Stimulated activated naive CD4-positive, alpha-beta T cell treated with Interleukin-2 at 50 U/mL for 16 hours (primary cell): ENCODE data around the gene PSMC6.

Experiments
- DNase-seq: peaks from one replicate; lab custom pipeline; 2025; lab: John Stamatoyannopoulos, UW

PSMC6 gene

DNA sequence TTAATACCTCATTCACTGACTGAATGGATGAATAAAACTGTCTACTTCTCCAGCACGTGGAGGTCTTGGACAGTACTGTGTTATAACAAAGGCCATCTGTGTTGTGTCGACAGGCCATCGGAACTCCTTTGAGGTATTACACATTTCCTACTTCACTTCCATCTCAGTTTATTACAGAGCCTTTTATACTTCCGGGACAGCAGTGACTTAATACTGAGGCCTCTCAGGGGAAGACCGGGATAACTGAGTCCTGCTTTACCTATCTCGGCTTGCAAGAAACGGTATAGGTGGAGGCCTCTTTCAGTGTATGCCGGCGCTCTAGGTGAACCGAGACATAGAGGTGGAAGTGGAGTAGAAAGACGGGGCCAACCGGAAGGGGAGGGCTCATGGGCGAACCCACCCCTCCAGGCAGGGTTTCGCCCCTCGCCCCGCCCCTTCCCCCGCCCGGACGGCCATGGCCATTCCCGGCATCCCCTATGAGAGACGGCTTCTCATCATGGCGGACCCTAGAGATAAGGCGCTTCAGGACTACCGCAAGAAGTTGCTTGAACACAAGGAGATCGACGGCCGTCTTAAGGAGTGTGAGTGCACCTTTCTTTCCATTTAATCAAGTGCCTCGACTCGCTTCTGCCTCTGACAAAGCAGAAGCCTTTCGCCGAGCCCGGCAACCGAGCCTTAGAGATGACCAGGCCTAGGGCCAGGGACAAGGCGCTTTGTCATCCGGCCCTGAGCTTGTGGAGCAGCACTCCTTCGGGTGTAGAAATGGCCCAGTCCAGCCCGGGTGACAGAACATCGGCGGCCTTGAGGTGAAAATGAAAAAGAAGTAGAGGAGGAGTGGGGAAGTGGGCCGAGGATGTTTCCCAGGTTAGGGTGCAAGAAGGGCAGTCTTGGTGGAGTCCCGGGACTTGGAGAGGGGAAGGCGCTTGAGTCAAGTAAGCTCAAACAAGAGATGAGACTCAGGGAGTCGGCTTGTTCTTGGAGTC, at the start of gene PSMC6:
Gene PSMC6, plus strand, starts transcription at position 477 of the 983 bp plus-strand sequence. Its CDS starts 20 bp downstream, at position 497.
- DNase-seq: peak; percentile 95

DNA sequence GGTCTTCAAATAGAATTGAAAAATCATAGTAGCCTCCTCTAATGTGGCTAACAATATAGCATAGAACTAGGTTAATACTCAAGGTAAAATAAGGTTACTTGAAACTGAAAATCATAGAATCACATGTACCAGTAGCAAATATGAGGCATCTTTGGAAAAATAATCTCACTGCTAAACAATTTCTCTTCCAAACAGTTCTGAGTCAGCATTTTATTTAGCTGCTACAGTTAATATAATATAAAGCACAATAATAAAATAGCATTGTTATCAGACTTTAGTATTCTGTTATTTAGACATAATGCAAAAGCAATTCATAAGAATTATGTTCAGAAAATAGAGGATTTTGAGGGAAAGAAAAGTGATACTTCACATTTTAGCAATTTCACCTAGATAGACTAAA, 46.7 kb upstream of the PSMC6 start:
- no peak for DNase-seq

DNA sequence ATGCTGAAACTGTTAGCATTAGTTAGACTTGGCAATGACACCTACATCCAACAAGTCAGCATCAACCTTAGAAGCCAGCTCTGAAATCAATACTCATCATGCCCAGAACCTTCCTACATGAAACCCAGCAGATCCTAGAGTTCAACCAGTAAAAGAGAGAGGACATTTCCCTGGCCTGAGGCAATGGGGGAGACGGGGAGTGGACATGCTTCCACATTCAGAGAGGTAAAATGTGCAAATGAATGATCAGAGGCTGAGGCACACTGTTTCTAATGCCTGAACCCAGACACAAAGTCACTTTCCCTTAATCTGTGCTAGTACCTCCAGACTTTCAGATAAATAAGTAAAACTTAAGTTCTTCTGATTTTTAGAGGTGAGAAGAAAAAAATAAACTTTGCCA, 46.2 kb upstream of the PSMC6 start:
- no peak for DNase-seq

DNA sequence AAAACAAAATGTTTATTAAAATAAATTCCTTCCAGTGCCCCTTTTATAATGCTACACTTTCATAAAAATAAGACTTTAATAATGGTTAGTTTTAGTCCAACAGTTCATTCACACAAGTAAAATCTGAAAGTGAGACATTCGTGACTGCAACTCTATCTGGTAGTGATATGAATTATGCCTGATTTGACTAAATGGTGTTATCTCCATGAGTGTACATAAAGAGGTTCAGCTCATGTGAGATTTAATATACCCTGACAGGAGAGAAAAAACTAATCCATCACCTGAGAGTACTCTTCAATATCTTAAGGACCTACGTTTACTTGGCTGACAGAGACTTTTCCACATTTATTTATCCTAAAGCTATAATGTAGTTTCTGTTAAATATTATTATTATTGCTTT, 45.7 kb upstream of the PSMC6 start:
- no peak for DNase-seq

DNA sequence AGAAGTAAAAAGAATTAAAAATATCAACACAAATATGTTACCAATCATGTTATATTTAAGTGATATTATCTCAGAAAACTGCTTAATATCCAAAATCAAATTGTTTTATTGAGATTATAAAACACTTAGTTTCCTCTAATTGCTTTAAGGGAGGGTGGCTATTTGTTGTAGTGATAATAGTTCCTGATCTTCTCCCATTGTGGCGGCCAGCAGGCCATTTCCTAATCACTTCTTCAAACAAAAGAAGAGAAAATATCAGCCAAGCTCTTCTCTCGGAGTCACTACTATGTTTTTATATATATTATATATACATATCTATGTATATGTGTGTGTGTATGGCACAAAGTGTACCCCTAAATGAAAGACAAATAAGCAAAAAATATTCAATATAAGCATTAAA, 43.1 kb upstream of the PSMC6 start:
- no peak for DNase-seq

- DNase-seq: no peak
These were observed 28.4 kb upstream of the PSMC6 start for GRCh38 chr14:52678591-52678990.

DNA sequence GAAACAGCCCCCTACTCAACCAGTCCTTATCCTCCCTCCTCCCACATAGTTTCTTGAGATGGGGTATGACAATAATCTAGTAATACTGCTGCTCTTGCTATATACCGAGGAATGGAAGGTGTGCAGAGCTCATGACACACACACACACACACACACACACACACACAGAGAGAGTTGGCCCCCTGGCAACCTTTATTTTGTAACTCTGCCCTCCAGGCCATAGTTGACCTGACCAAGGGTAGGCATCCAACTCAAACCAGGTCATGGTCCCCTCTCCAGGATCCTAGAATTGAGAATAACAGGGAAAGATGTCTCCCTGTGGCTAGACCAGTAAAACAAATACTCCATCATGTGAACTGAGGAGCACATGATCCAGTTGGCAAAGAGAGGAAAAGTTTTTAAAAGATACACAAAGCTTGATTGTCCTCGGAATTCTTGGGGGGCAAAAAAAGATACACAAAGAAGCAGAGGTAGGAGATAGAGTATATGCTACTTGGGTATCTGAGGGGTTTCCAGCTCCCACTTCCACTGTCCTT, 22.9 kb upstream of the PSMC6 start:
- no peak for DNase-seq

DNA sequence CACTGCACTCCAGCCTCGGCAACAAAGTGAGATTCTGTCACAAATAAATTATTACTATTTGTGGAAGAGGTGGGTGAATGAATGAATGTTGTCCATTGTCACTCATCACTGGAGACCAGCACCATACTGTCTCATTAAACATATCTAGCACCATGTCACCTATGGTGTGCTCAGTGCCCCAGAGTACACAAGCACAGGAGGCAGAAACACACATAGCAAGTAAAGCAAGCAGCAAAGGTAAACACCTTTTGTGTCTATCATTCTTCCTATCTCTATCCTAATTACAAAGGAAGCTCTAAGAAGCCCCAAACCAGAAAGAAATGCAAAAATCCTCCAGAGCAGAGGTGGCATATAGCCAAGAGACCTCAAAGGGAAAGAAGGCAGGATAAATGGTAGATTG, 20.8 kb upstream of the PSMC6 start:
- no peak for DNase-seq

DNA sequence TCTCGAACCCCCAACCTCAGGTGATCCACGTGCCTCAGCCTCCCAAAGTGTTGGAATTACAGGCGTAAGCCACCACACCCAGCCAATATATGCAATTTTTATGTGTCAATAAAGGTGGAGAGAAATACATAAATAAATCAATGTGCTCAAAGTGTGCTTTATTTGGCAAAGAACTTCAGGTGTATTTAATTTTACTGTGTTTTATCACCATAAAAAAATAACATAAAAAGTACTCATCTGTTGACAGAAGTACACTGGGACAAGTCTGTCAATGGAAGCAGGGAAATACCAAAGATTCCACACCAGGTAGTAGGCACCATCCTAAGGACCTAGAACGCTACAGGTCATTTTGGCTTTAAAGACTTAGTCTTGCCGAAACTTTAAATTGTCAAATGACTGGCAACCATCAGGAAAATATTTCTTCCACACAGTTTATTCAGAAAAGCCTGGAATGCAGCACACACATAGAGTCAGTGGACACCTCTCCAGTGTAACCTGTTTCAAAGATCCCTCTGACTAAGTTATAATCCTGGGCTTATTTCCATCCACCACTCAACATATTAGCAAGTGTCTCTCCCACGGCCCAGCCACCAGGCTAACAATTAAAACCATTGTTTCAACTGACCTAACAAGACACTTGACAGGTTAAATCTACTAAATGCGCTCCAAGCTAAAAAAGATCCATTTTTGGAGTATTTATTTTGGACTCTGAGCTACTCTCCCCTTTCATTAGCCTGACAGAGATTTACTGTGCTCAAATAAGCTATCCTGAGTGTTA, 15.8 kb upstream of the PSMC6 start:
- no peak for DNase-seq

GRCh38 chr14:52692248-52692962, 14.6 kb upstream of the PSMC6 start:
- DNase-seq: no peak

DNA sequence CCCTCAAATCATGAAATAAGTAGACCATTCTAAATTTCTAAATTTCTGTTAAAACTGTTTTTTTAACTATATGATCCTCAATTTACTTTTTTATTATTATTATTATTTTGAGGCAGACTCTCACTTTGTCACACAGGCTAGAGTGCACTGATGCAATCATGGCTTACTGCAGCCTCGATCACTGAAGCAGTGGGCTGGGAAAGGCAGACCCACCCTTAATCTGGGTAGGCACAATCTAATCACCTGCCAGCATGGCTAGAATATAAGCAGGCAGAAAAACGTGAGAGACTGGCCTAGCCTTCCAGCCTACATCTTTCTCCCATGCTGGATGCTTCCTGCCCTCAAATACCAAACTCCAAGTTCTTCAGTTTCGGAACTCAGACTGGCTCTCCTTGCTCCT, 14.0 kb upstream of the PSMC6 start:
- no peak for DNase-seq

- DNase-seq: no peak
These were observed 13.5 kb upstream of the PSMC6 start for GRCh38 chr14:52693532-52693931.

DNA sequence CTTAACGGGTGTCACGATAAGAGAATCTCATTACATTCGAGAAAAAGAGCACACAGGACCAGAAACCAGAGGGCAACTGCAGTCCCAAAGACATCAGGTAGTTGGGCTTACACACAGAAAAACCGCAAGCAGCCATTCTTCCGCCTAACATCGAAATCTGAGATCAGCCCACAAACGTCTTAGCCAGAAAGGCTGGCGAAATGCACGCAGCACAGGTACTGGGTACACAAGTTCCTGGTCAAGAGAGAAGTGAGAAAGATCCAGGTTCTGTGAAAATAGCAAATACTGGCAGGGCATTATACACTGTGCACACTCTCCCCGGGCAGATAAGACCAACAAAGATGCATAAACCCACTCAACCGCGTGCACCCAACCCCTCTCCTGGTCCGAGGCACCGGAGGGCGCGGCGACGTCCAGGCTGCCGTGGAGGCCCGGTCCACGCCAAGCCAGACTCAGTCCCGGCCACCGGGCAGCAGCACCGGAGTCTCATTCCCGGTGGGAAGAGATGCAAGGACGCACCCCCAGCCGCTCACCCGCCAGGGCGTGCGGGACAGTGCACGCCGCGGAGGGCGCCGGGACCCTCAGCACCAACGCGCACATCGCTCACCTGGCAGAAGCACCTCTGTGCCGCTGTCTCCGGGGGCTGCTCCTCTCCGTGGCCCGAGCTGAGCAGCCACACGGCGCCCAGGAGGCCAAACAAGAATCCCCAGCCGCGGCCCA, 12.1 kb upstream of the PSMC6 start:
- DNase-seq: peak; percentile 54

DNA sequence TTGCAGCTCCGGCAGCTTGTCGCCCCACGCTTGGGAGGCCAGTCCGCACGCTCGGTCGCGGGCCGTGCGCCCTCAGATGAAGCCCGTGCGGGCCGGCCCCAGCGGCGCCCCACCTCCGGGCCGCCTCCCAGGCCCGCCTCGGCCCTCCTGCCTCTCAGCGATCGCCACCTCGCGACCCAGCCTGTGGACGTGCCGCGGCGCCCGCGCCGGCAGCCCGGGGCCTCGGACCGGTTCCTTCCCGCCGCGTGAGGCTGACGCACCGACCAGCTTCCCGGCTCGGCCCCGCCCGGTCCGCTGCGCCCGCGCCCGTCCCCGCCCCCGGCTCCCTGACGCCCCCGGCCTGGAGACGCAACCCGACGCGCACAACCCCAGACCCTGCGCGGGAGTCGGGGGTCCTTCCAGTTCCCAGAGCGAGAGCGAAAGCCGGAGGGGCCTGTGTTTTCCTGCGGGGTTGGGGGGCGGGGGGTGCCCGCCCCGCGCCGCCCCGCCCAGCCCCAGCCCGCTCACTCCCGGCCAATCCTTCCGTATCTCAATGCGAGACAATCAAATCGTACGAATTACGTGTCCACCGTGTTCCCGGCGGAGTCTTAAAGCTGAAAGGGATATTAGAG, 11.4 kb upstream of the PSMC6 start, which contains the start of gene ERO1A:
Gene ERO1A, minus strand, starts transcription at position 78 of the 611 bp plus-strand sequence. Its CDS starts 77 bp downstream, at position 1.
- DNase-seq: peak; percentile 73

DNA sequence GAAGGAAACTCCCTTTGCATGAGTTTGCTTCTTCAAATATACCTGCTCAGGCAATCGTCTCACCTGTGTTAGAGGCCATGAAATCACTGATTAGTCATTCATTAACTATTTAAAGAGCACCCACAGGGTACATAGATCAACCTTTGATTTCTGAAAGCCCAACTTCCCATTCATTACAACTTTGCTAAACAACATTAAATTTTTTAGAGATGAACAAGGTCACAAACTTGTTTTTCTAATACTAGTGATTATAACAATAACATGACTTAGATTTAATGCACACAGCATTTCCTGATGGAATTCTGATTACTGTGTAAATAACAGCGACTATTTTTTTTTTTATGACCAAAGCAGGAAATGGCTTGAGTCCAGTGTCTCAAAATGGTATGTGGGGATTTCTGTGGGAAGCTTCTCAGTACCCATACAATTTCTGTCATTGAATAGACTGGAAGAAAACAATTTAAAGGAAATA, 6.3 kb upstream of the PSMC6 start:
- no peak for DNase-seq

GRCh38 chr14:52701223-52701622, 5.8 kb upstream of the PSMC6 start:
- DNase-seq: no peak

DNA sequence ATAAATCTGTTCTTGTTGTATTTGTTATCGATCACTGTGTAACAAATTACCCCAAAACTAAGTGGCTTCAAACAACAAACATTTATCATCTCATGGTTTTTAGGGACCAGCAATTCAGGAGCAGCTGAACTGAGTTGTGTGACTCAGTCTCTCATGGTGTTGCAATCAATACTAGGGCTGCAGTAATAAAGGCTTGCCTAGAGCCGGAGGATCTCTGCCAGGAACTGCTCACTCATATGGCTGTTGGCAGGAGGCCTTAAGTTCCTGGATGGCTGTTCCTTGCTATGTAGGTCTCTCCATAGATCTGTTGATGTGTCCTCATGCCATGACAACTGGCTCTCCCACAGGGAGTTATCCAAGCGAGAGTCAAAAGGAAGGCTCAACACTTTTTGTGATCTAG, 3.8 kb upstream of the PSMC6 start:
- DNase-seq: no peak

DNA sequence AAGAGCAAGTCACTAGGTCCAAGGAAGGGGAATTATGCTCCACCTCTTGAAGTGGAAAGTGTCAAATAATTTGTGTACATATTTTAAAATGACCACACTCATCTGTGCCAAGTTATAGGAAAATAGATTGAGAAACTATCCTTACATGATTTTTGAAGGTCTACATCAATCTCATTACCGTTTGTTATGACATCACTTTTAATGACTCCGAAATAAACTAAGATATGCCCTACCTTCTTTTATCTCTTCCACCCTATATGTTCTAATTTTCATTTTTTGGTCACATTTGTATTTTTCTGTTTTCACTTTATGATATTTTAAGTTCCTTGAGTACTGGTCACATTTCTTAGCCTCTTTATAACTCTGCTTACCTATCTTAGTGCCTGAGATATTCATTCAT, 3.3 kb upstream of the PSMC6 start:
- DNase-seq: no peak

DNA sequence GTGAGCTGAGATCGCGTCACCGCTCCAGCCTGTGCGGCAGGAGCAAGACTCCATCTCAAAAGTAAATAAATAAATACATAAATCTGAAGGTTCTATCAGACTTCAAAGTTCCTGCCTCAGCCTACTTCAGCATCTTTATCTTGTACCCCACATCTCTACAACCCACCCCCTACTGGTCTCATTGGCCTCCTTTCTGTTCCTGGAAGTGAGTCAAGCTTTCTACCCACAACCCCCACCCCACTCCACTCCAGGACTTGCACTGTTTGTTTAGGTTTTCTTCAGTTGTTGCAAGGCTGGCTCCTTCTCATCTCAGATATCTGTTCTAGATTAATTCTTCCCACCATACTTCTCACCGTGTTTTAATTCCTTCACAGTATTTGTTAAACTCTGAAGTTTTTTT, 714 bp upstream of the PSMC6 start:
- DNase-seq: peak; percentile 17

GRCh38 chr14:52711666-52712065, 4.7 kb downstream of the PSMC6 start:
- DNase-seq: no peak

- no peak for DNase-seq
These were observed 9.2 kb downstream of the PSMC6 start for GRCh38 chr14:52716155-52716554.
